Hypothalamus (tissue), 51 donors: ENCODE measurements around the gene TP53TG3F.
"Not testable (repeated sequence)": the region's sequence is repeated elsewhere in the genome, so short reads cannot be mapped to it uniquely, and the experiment has no call there.

Experiments used
- DNase-seq, 51 donors: peaks; one replicate each; lab custom pipeline; 2025; lab: John Stamatoyannopoulos, UW

Gene TP53TG3F, protein sequence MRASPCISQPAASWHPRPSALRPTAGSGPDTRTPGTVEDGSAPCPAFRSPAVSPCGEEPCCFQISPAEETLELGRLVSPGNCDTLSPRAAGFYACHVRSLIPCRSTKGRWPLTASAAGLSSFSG

DNA sequence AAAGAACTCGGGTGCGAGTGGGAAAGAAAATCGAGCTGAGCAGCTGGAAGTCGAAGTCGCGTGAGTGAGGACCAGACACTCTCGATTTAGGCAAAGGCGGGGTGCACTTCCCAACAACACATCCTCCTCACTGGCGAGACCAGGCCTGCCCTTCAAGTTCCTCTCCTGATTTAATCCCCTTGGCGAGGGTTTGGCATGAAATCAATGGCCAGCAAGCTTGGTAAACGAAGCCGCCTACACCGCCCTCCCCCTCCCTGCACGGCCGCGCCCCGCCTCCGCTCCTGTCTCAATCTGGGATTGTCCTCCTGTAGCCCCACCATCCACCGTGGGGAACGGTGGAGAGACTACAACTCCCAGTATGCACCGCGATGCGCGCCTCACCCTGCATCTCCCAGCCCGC lies at the start of gene TP53TG3F:
TP53TG3F (plus strand) TSS at position 301 of the 400 bp plus-strand sequence; CDS start at position 369, 68 bp downstream.
- not testable (repeated sequence) for DNase-seq

DNA sequence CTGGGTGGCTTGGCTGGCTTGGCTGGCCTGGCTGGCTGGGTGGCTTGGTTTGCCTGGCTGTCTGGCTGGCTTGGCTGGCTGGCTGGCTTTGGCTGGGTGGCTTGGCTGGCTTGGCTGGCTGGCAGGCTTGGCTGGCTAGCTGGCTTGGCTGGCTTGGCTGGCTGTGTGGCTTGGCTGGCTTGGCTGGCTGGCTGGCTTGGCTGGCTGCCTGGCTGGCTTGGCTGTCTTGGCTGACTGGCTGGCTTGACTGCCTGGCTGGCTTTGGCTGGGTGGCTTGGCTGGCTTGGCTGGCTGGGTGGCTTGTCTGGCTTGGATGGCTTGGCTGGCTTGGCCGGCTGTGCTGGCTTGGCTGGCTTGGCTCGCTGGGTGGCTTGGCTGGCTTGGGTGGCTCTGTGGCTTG lies 32.2 kb downstream of the TP53TG3F start:
- DNase-seq, result not testable (repeated sequence)

- DNase-seq, result not testable (repeated sequence)
Measured at GRCh38 chr16:33507231-33507630, 47.8 kb downstream of the TP53TG3F start.

DNA sequence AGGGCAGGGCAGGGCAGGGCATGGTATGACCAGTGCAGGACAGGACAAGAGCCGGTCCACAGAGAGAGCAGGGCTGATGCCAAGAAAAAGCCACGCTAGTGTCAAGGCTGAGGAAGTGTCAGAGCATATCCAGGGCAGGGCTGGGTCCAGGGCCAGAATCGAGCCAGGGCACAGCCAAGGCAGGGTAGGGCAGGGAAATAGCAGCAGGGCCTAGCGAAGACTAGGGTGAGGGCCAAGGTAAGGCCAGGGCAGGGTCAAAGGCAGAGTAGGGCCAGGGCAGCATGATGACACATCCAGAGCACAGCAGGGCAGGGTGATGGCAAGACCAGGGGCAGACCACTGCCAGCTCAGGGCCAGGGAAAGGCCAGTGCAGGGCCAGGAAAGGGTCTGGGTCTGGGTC lies 49.7 kb downstream of the TP53TG3F start:
- not testable (repeated sequence) for DNase-seq

DNA sequence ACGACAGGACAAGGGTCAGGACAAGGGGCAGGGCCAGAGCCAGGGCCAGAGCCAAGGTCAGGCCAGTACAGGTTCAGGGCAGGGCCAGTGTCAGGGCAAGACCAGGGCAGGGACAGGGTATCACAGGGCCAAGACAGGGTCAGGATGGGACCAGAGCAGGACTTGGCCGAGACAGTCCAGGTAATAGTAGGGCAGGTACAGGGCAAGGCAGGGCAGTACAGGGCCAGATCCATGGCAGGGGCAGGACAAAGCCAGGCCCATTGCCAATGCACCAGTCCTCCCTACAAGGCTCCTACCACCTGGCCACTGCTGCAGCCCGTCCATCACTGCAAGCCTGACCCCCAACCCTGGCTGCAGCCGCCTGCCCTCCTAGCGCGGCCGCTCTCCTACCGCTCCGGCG lies 50.5 kb downstream of the TP53TG3F start:
- DNase-seq, result not testable (repeated sequence)
